Effector memory CD4-positive, alpha-beta T cell (primary cell): ENCODE measurements around the gene PLAU.

ENCODE experiments used
- DNase-seq, 3 donors: peaks; one replicate each; pipeline ENCODE4 v3.0.0-alpha.2; 2020
- H3K27ac ChIP-seq: 2 replicates; pipeline ENCODE4 v1.7.0; 2013; ENCODE audit warnings: mild to moderate bottlenecking, low read length, moderate library complexity; ENCODE audit not compliant: insufficient read depth, poor library complexity, severe bottlenecking
- H3K27me3 ChIP-seq: replicated peaks from 2 replicates; pipeline ENCODE4 v1.7.0; 2013; ENCODE audit warnings: mild to moderate bottlenecking, low read length; ENCODE audit not compliant: insufficient read depth, control insufficient read depth, poor library complexity, severe bottlenecking
- H3K36me3 ChIP-seq: 2 replicates; pipeline ENCODE4 v1.7.0; 2013; ENCODE audit warnings: mild to moderate bottlenecking, low read length, moderate library complexity; ENCODE audit not compliant: control insufficient read depth, insufficient read depth
- H3K4me1 ChIP-seq: 2 replicates; pipeline ENCODE4 v1.7.0; 2013; ENCODE audit warnings: low read length, mild to moderate bottlenecking; ENCODE audit not compliant: control insufficient read depth, insufficient read depth, poor library complexity, severe bottlenecking
- H3K4me3 ChIP-seq: 2 replicates; pipeline ENCODE4 v1.7.0; 2013; ENCODE audit warnings: low read length, low read depth, mild to moderate bottlenecking; ENCODE audit not compliant: insufficient read depth, poor library complexity, severe bottlenecking
- H3K9me3 ChIP-seq: 2 replicates; pipeline ENCODE4 v1.7.0; 2013; ENCODE audit warnings: mild to moderate bottlenecking, low read length, moderate library complexity; ENCODE audit not compliant: control insufficient read depth

Gene PLAU

DNA sequence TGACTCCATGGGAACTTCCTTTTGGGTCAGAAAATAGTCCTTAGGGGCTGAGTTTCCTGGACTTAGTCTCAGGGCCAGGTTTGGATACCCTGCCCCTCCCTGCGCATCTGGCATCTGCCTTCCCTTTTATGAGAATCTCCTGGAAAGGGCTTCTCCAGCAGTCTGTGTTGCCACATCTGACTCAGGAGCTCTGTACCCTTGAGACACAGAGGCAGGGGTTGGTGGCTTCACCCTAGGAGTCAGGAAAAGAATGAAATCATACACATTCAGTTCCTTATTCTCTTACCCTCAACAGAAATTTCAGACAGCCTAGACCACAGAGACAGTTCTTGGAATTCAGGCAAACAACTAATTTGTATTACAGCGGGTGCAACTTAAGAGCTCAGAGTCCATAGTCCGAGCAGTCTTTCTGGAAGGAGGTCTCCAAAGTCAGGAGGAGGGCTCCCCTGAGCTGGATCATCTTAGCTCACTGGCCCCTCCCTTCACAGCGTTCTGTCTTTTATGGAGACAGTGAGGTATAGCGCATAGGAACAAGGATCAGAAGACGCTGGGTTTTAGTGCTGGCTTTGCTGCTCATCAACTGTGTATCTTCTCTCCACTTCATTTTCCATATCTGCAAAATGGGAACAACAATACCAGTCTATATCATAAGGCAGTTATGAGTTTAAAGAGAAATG is 3.0 kb upstream of the PLAU start:
- no peak overlapping the region for H3K27ac ChIP-seq
- no peak overlapping the region for H3K4me3 ChIP-seq
- DNase-seq: no peak
- H3K27me3 ChIP-seq: peaks cover 14% of the 10 kb centered on the region
- H3K9me3 ChIP-seq: no peaks in the 10 kb centered on the region
- H3K4me1 ChIP-seq: peaks cover 12% of the 10 kb centered on the region
- H3K36me3 ChIP-seq: no peaks in the 10 kb centered on the region

GRCh38 chr10:73908853-73909539 is 1.9 kb upstream of the PLAU start:
- Histone ChIP-seq H3K4me1 (peaks cover 12% of the 10 kb centered on the region), H3K4me3 (no peak overlapping the region), H3K27me3 (peaks cover 14% of the 10 kb centered on the region), H3K9me3 (no peaks in the 10 kb centered on the region), H3K27ac (no peak overlapping the region), H3K36me3 (no peaks in the 10 kb centered on the region)
- peak; percentile 19 to 36 (median 27) for DNase-seq

DNA sequence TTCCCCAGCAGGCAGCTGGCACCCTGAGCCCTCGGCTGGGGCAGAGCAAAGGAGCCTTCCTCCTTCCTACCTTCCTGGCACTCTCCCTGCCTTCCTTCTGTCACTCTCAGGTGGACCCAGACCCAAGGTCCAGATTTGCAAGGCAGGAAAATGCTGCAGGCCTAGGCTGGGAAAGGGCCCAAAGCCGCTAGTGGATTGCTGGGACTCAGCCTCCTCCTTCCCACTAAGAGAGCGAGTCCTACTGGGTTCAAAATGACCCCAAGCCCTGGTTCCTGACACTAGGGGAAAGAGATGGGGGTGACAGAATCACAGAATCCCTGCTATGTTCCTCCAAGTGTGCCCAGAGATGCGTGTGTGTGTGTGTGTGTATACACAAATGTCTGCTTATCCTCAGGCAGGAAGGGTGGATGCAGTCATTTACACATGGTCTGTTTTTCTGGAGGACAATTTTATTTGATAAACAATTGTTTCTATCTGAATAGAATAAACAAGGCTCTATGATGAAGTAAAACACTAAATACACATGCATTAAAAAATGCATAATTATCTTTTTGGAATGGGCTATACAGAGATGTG is 1.3 kb upstream of the PLAU start:
- Histone ChIP-seq H3K27ac (no peak overlapping the region), H3K4me1 (peaks cover 12% of the 10 kb centered on the region), H3K36me3 (no peaks in the 10 kb centered on the region), H3K4me3 (no peak overlapping the region), H3K9me3 (no peaks in the 10 kb centered on the region), H3K27me3 (peaks cover 14% of the 10 kb centered on the region)
- no peak for DNase-seq

DNA sequence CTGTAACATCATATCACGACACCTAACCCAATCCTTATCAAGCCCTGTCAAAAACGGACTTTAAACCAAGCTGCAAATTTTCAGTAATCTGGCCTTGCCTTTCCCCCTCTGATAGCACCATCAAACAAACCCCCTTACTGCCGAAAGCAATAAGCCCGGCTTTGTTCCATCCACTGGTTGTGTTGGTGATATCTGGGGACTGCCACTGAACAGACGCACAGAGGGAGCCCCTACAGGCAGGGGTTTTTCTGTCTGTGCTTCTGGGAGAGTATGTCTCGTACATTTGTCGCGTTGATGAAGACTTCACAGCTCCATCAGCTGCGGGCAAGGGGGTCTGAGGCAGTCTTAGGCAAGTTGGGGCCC is 550 bp upstream of the PLAU start:
- H3K9me3 ChIP-seq: no peaks in the 10 kb centered on the region
- H3K4me3 ChIP-seq: peak overlapping the region; percentile 59
- H3K27ac ChIP-seq: no peak overlapping the region
- H3K36me3 ChIP-seq: no peaks in the 10 kb centered on the region
- peaks cover 14% of the 10 kb centered on the region for H3K27me3 ChIP-seq
- no peak for DNase-seq
- H3K4me1 ChIP-seq: peaks cover 12% of the 10 kb centered on the region

DNA sequence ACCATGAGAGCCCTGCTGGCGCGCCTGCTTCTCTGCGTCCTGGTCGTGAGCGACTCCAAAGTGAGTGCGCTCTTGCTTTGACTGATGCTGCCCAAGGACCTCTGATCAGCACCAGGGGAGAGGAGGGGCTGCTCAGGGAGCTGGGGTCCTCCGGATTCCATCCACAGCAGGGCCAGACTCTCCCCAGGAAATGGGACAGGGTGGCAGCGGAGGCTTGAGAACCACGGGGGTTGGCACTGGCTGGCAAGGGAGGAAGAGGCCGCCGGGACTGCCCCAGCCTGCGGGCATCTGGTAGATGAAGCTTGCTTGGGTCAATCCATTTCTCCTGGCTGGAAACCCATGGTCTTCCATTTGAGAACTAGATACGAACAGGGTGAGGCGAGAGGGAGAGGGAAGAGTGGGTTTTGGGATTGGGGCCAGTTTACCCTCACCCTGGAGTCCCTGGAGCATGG is 647 bp downstream of the PLAU start:
- H3K4me1 ChIP-seq: peaks cover 12% of the 10 kb centered on the region
- peaks cover 14% of the 10 kb centered on the region for H3K27me3 ChIP-seq
- DNase-seq: no peak
- peak overlapping the region; percentile 59 for H3K4me3 ChIP-seq
- H3K36me3 ChIP-seq: no peaks in the 10 kb centered on the region
- no peaks in the 10 kb centered on the region for H3K9me3 ChIP-seq
- H3K27ac ChIP-seq: no peak overlapping the region

GRCh38 chr10:73914036-73914435 is 3.1 kb downstream of the PLAU start:
- peaks cover 14% of the 10 kb centered on the region for H3K27me3 ChIP-seq
- H3K27ac ChIP-seq: no peak overlapping the region
- H3K36me3 ChIP-seq: no peaks in the 10 kb centered on the region
- H3K9me3 ChIP-seq: no peaks in the 10 kb centered on the region
- no peak for DNase-seq
- peaks cover 12% of the 10 kb centered on the region for H3K4me1 ChIP-seq
- no peak overlapping the region for H3K4me3 ChIP-seq

GRCh38 chr10:73915206-73915851 is 4.4 kb downstream of the PLAU start:
- no peak for DNase-seq
- Histone ChIP-seq H3K9me3 (no peaks in the 10 kb centered on the region), H3K4me1 (peaks cover 10% of the 10 kb centered on the region), H3K27me3 (peaks cover 14% of the 10 kb centered on the region), H3K27ac (no peak overlapping the region), H3K36me3 (no peaks in the 10 kb centered on the region), H3K4me3 (no peak overlapping the region)

DNA sequence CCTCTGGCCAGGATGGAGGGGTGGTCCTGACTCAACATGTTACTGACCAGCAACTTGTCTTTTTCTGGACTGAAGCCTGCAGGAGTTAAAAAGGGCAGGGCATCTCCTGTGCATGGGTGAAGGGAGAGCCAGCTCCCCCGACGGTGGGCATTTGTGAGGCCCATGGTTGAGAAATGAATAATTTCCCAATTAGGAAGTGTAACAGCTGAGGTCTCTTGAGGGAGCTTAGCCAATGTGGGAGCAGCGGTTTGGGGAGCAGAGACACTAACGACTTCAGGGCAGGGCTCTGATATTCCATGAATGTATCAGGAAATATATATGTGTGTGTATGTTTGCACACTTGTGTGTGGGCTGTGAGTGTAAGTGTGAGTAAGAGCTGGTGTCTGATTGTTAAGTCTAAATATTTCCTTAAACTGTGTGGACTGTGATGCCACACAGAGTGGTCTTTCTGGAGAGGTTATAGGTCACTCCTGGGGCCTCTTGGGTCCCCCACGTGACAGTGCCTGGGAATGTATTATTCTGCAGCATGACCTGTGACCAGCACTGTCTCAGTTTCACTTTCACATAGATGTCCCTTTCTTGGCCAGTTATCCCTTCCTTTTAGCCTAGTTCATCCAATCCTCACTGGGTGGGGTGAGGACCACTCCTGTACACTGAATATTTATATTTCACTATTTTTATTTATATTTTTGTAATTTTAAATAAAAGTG is 6.0 kb downstream of the PLAU start:
- DNase-seq: no peak
- H3K4me1 ChIP-seq: peaks cover 5% of the 10 kb centered on the region
- H3K9me3 ChIP-seq: no peaks in the 10 kb centered on the region
- H3K36me3 ChIP-seq: no peaks in the 10 kb centered on the region
- peaks cover 3% of the 10 kb centered on the region for H3K27me3 ChIP-seq
- no peak overlapping the region for H3K27ac ChIP-seq
- H3K4me3 ChIP-seq: no peak overlapping the region

- peaks cover 13% of the 10 kb centered on the region for H3K4me1 ChIP-seq
- no peaks in the 10 kb centered on the region for H3K36me3 ChIP-seq
- DNase-seq: no peak
- H3K27ac ChIP-seq: no peak overlapping the region
- no peak overlapping the region for H3K4me3 ChIP-seq
- H3K27me3 ChIP-seq: no peaks in the 10 kb centered on the region
- H3K9me3 ChIP-seq: no peaks in the 10 kb centered on the region
Observed at GRCh38 chr10:73917566-73918305, 6.8 kb downstream of the PLAU start.
